Fibroblast of the aortic adventitia (primary cell): ENCODE results near the gene DRC7. TPM values are rescaled to one million over a fixed set of nuclear protein-coding genes. Genes with fewer than 3 reads are reported as not detected.

ENCODE experiments used
- DNase-seq: peaks from one replicate; pipeline ENCODE4 v3.0.0-alpha.2; 2010; ENCODE audit warnings: low read depth
- H3K4me3 ChIP-seq: 2 replicates; pipeline ENCODE4 v1.5.1; 2011; ENCODE audit warnings: low read depth, mild to moderate bottlenecking, control low read depth, low read length, moderate library complexity
- CTCF ChIP-seq: IDR thresholded peaks from 2 replicates; pipeline ENCODE4 v1.5.1; 2011; ENCODE audit warnings: mild to moderate bottlenecking, low read length, control low read depth, inconsistent platforms; ENCODE audit not compliant: insufficient read depth
- total RNA-seq: library from RNA; depleted of rRNA; stranded (reverse); fragments of >200 nt; gene quantifications from 2 replicates; pipeline ENCODE4 v1.2.3, GENCODE V29; 2012; ENCODE audit warnings: low replicate concordance

The DRC7 gene
- total RNA-seq, 1 donor = 0.09 TPM

GRCh38 chr16:57759541-57760356 is 65.1 kb downstream of the DRC7 start:
- no peak for TF ChIP-seq CTCF
- no peak overlapping the region for H3K4me3 ChIP-seq
- DNase-seq = no peak

DNA sequence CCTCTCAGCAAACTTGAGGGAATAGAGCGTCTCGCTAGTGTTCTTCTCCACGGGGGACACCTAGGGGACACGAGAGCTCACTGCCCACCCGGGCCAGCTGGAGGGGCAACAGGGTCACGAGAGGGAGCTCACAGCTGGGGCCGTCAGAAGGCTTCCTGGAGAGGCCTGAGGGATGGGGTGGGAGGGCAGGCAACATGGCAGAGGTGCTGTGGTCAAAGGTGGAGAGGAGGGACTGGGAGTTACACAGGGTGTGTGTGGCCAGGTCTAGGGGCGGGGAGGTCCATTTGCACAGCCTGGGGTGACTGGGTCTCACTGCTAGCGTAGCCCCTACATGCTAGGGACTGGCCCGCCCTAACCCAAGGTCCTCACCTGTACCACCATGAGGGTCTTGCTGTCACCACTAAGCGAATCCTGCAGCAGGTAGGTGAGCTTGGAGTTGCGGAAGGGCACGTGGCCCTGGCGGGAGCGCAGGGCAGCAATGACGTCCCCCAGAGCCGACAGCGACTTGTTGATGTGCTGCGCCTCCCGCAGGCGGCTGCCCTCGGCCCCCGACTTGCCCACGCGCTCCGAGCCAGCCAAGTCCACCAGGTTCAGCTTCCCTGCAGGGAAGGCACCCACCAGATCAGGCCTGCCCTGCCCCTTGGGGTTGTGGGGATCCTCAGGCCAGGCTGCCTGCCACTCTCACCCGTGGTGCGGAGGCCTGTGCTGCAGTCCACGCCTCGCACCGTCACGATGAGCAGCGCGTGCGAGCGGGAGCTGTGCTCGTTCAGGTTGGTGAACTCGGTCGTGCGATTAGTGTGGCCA is 66.0 kb downstream of the DRC7 start:
- DNase-seq = no peak
- no peak overlapping the region for H3K4me3 ChIP-seq
- no peak for TF ChIP-seq CTCF

DNA sequence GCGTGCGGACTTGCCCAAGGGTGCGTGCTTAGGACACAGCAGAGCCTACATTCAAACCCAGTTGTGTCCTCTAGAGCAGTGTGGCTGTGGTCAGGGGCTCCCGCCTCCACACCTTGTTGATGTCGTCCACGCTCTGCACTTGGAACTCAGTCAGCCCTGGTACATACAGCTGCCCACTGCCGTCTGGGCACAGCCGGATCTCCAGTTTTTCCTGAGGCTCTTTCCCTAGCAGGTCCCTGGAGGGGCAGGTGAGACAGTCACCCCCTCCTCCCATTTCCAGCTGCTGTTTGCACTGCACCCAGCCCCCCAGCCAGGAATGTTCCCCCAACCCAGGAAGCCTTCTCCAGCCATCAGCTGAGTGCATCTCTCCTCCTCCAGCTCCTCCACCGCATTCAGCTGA is 66.7 kb downstream of the DRC7 start:
- TF ChIP-seq CTCF = no peak
- DNase-seq = no peak
- H3K4me3 ChIP-seq = no peak overlapping the region

DNA sequence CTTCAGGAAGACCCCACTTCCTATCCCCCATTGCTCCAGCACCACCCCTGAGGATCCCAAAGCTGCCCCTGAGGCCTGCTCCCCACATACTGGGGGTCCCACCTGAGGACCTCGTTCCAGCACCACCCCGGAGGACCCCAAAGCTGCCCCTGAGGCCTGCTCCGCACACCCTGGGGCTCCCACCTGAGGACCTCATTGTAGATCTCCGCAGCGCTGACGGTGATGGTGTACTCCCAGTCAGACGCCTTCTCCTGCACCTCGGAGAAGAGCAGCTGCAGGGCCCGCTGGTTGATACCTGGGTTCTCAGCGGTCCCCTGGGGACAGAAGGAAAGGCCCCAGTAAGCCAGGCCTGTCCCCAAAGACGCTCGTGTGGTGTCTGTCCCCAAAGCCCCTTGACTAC is 67.4 kb downstream of the DRC7 start:
- TF ChIP-seq CTCF = no peak
- DNase-seq = no peak
- no peak overlapping the region for H3K4me3 ChIP-seq

DNA sequence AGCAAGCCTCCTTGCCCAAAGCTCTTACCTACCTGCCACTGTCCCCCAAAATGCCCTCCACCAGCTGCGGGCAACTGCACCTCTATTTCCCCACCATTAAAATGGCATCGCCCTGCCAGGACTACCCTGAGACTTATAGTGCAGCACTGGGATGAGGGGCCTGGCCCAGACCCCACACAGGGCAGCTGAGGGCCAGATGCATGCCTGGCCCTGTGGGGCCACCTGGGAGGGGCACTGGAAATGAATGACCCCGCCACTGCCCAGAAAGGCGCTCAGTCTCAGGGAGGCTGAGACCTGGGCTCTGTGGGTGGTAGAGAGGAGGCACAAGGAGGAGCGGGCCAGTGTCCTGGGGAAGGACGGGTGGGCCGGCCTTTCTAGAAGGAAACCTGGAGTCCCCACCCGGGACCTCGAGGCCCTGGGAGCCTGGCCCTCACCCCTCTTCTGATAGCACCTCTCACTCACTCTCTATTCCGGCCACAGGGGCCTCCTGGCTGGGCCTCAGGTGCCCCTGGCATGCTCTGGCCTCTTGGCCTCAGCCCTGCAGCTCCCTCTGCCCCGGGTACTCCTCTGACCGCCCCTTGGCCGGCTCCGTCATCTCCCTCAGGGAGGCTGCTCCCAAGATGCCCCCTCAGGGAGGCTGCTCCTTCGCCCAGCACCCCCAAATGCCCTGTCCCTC is 67.9 kb downstream of the DRC7 start:
- no peak overlapping the region for H3K4me3 ChIP-seq
- no peak for TF ChIP-seq CTCF
- no peak for DNase-seq

DNA sequence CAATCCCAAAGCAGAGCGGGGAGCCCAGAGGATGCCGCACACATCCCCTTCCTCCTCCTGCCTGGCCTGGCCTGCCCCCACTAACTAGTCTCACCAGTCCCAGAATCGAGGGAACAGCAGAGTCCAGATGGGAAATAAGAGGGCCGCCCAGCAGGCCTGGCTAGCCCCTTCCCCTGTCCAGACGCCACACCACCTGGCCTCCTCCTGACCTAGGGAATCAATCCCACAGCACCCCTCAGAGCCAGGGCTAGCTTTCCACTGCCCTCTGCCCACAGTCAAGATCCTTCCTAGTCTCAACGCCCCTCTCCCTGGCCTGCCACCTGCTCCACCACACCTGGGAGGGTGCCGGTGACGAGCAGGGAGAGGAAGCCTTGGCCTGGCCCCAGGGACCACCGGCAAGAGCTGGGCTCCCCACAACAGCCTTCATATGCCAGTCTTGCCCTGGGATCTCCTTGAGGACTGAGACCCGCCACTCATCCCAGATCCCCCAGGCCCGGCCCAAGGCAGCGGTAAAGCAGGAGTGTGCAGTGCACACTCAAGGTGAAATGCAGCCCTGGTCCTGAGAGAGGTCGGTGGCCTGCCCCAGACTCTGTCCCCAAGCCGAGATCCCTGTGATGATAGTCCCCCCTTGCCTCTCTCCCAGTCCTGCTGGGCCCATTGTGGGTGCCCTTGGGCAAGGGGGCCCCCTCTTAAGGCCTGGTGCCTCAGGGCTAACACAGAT is 68.8 kb downstream of the DRC7 start:
- H3K4me3 ChIP-seq = no peak overlapping the region
- DNase-seq = no peak
- TF ChIP-seq CTCF = no peak
